GM18505 (cell line): Measurements from ENCODE around the gene CLTRN.
"Not testable (repeated sequence)": the region's sequence is repeated elsewhere in the genome, so short reads cannot be mapped to it uniquely, and the experiment has no call there.

ENCODE experiments used
- ATAC-seq: cut with Tn5 transposase; IDR thresholded peaks from one replicate; pipeline ENCODE4 v1.9.1; 2021; ENCODE audit not compliant: unreplicated experiment
- POLR2A ChIP-seq: IDR thresholded peaks from 4 replicates; pipeline ENCODE4 v1.6.1; 2011; ENCODE audit warnings: borderline replicate concordance; ENCODE audit not compliant: insufficient read depth, insufficient read length; ENCODE audit errors: extremely low read depth

The CLTRN gene

GRCh38 chrX:15675490-15675921 lies 10.9 kb upstream of the CLTRN start:
- ATAC-seq = peak; percentile 64

GRCh38 chrX:15674841-15675489 lies 10.4 kb upstream of the CLTRN start:
- TF ChIP-seq POLR2A = peak; percentile 82
- peak; percentile 82 for ATAC-seq

More at GRCh38 chrX:15675490-15675921, 10.9 kb upstream of the CLTRN start:
- TF ChIP-seq POLR2A = no peak

DNA sequence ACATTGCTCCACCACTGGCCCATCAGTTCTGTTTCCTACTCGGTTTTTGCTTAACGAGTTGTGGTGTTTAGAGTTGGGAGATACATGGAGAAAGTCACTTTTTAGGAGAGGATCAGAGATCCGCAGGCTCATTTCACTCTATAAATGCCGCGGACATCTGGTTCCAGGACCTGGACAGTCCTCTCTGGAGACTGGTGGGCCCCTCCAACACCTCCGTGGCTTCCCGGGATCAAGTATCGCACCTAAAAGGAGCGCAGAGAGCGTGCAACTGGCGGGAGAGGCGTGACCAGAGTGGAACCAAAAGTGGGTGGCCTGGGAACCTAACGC lies 9.9 kb upstream of the CLTRN start:
- ATAC-seq = no peak
- no peak for TF ChIP-seq POLR2A

- TF ChIP-seq POLR2A = no peak
- no peak for ATAC-seq
Measured at GRCh38 chrX:15673970-15674369, 9.4 kb upstream of the CLTRN start.

DNA sequence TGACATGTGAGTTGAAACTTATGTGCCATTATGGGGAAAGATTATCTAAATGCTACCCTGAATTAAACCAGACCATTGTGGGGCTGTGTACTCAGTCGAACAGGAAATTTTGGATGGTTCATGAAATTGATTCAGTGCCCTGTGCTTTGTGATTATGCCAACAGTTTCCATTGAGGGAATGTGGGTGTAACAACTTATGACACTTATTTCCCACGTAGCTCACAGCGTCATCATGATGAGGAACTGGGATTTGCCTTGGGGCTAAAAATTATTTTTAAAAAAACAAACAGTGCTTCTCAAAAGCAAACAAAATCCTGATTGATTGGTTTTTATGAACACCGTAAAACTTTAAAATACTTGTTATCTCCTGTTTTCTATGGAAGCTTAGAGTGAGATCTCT lies 8.3 kb upstream of the CLTRN start:
- no peak for TF ChIP-seq POLR2A
- no peak for ATAC-seq

GRCh38 chrX:15663439-15663838 lies 1.2 kb downstream of the CLTRN start:
- no peak for ATAC-seq
- no peak for TF ChIP-seq POLR2A

GRCh38 chrX:15654804-15655203 lies 9.8 kb downstream of the CLTRN start:
- not testable (repeated sequence) for ATAC-seq

GRCh38 chrX:15653961-15654360 lies 10.6 kb downstream of the CLTRN start:
- TF ChIP-seq POLR2A = no peak
- no peak for ATAC-seq

GRCh38 chrX:15647510-15647909 lies 17.1 kb downstream of the CLTRN start:
- not testable (repeated sequence) for ATAC-seq

- no peak for TF ChIP-seq POLR2A
- no peak for ATAC-seq
Measured at GRCh38 chrX:15646543-15646942, 18.1 kb downstream of the CLTRN start.

- no peak for TF ChIP-seq POLR2A
Measured at GRCh38 chrX:15646031-15646430, 18.6 kb downstream of the CLTRN start.

GRCh38 chrX:15645266-15645665 lies 19.3 kb downstream of the CLTRN start:
- no peak for TF ChIP-seq POLR2A
- ATAC-seq = no peak

More at GRCh38 chrX:15646031-15646430, 18.6 kb downstream of the CLTRN start:
- ATAC-seq = no peak

- ATAC-seq = no peak
- TF ChIP-seq POLR2A = no peak
Measured at GRCh38 chrX:15644560-15644872, 20.1 kb downstream of the CLTRN start.

DNA sequence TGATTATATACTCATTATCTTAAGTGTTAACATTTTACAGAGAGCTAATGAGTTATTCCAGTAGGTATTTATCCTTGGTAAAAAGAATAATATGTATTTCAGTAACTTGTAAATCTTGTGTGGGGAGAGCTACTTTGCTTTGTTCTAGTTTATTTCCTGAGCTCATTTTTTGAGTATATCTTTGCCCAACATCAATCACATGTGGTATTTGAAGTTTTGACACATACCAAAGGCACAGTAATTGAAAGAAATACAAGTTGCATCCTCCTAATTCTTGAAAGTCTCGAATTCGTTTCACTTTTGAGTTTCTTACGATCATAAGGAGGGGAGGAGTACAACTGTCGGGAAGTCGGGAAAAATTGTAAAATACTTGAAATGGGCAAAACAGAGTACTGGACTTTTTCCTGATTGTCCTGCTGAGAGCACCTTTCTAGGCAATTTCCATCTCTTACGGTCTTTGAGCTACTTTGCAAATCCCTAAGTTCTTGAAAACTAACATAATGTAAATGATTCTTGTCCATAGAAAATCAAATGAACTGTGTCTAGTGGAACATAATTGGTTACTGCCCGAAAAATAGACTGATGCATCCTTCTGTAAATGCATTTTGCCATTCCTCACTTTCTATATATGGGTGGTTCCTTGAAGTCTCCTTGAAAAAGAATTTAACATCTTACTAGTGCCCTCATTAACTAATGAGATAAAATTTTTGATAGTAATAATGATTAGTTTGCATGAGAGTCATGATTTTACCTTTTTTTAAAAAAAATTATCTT lies 20.6 kb downstream of the CLTRN start:
- ATAC-seq = no peak
- TF ChIP-seq POLR2A = no peak

GRCh38 chrX:15631637-15632036 lies 33.0 kb downstream of the CLTRN start:
- TF ChIP-seq POLR2A = no peak
- ATAC-seq = no peak

GRCh38 chrX:15623054-15623453 lies 41.6 kb downstream of the CLTRN start:
- no peak for ATAC-seq
- no peak for TF ChIP-seq POLR2A
